ENCODE results near the gene BCL2L2.

DNA sequence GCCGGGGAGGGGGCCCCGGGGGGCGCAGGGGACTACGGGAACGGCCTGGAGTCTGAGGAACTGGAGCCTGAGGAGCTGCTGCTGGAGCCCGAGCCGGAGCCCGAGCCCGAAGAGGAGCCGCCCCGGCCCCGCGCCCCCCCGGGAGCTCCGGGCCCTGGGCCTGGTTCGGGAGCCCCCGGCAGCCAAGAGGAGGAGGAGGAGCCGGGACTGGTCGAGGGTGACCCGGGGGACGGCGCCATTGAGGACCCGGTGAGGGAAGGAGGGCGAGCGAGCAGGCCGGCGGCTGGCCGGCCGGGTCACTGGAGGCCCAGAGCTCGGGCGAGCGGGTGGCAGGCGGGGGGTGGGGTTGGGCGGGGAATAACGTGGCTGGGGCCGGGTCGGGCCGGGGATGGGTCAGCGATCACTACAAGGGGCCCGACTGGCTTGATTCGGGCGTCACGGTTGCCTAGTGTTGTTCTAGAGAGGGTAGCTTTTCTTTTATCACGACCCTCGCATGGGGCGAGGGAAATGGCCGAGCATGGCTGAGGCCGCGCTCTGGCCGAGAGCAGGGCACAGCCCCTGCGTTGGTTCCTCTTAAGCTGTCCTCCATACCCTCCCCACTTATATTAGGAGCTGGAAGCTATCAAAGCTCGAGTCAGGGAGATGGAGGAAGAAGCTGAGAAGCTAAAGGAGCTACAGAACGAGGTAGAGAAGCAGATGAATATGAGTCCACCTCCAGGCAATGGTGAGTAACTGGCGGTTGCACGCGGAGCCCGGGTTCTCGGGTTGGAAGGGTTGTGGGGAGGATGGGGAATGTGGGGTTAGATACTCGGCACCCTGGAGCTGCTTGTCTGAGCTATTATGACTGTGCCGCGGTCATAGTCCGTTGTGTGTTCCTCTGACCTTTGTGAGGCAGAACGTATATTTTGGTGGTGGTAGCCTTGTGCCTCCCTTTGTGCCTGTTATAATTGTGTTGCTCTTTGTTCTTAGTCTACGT lies 15.2 kb downstream of the BCL2L2 start:
- TF ChIP-seq EZH2 (IDR thresholded peaks at IDR 0.05) (no peak), POLR2AphosphoS5 (IDR thresholded peaks at IDR 0.05; ENCODE audit: borderline replicate concordance, low read depth, low read length) (peak; percentile 42; the same call in 1 of the 2 replicates), FOXP2 (optimal IDR thresholded peaks at IDR 0.05; ENCODE audit: control extremely low read depth, extremely low read length, insufficient read depth) (no peak)
